Measurements from ENCODE around the gene CPM.

Gene CPM

DNA sequence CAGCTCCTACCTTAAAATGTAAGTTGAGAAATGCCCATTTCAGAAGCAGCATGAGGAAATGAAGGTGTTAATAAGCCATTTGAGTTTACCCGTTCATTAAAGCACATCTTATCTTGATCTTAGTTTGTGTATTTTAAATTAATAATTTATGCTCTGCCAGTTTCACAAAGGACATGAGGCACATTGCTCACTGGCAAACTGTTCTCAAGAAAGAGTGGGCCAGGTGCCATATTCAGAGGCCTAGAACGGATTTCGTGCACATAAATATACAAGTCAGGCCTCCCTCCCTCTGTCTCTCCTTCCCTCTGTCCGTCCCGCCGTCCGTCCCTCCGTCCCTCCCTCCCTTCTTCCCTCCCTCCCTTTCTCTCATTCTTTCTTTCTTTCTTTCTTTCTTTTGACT lies 29.5 kb downstream of the CPM start:
- no peak for DNase-seq

DNA sequence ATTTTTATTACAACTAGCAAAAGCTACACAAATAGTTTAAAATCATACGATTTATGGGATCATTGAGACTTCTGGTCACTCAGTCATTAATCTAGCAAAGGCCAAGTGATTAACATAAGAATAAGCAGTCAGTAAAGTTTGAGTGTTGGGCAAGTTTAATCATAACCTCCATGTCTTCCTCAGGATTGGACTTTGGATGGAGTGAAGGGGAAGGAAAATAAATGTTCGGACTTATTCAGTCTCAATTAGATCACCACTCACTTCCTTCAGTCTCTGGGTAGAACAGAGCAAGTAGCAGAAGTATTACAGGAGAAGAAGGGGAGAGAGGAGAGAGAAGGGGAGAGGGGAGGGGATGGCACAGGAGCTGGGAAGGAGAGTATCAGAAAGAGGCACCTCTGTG lies 31.4 kb downstream of the CPM start:
- no peak for DNase-seq

DNA sequence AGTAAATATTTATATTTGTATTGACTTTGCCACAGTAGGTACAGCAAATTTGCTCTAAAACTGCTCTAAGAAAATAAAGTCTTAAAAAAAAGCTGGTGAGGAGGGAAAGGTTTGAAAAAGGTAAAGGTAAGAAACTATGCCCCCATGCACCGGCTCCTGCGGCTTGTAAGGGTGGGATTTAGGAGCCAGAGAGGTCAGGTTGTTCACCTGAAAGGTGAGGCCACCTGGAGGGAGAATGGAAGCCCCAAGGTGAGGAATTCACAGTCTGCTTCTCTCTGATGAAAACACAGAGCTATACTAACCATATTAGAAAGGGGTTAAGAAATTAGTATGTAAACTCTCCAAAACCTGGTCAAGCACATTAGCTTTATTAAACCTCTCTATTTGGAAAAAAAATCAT lies 31.8 kb downstream of the CPM start:
- no peak for DNase-seq

GRCh38 chr12:68900241-68900640 lies 32.7 kb downstream of the CPM start:
- no peak for DNase-seq

- no peak for DNase-seq
Observed at GRCh38 chr12:68899251-68899771, 33.7 kb downstream of the CPM start.

- DNase-seq: no peak
Observed at GRCh38 chr12:68896881-68897540, 36.0 kb downstream of the CPM start.

GRCh38 chr12:68894276-68894855 lies 38.6 kb downstream of the CPM start:
- no peak for DNase-seq

GRCh38 chr12:68893741-68894140 lies 39.2 kb downstream of the CPM start:
- no peak for DNase-seq

DNA sequence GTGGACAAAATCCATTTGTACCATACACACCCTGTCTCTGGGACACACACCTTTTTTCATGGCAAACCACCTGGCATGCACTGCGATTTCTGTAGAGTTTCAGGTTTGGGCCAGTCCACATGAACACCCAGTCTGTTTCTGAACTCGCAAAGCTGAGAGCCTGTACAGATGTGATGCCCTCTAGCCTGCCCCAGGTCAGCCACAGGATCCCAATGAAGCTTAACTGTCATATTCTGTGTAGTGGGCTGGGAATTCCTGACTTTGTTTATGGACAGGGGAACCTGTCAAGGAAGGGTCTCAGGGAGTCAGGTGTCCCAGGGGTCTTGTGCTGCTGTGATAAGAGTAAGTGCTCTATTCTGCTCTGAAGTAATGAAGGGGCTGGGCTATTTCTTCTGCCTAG lies 39.8 kb downstream of the CPM start:
- no peak for DNase-seq

DNA sequence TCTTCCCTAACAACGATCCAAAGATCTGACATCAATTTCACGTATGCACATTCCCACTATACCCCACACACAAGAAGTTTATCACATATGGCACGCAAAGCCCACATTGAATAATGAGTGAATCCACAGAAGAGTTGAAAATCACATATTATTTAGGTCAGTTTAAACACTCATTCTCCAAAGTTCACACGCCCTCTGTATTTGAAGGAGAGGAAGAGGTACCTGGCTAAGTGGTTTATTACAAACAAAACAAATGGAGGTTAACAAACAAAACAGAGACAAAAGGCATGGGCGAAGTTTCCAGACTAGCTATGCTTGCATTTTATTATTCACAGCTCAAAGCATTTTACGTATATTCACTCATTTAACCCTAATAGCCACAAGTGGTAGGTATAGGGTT lies 41.8 kb downstream of the CPM start:
- DNase-seq: no peak

GRCh38 chr12:68890701-68891113 lies 42.3 kb downstream of the CPM start:
- no peak for DNase-seq

- DNase-seq: no peak
Observed at GRCh38 chr12:68888243-68888642, 44.7 kb downstream of the CPM start.

- no peak for DNase-seq
Observed at GRCh38 chr12:68887641-68888040, 45.3 kb downstream of the CPM start.

GRCh38 chr12:68886636-68887572 lies 46.1 kb downstream of the CPM start:
- DNase-seq: no peak

DNA sequence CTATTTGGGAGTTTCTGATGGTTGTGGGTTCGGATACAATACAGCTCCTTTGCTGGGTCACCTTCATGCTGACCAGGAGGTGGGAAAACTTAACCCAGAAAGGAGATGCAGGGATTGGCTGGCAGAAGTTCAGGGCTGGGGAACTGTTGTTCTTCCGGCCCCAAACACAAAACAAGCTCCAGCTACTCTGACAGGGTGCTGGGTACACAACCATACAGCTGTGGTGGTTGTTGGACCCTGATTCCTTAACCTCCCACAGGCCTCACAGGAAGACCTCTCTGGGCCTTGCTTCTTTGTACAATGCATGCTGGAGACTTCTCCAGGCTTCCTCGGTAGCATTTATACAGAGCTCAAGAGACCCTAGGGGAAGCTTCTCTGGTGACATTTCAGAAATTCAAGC lies 47.6 kb downstream of the CPM start:
- DNase-seq: no peak

- no peak for DNase-seq
Observed at GRCh38 chr12:68884251-68884650, 48.7 kb downstream of the CPM start.

DNA sequence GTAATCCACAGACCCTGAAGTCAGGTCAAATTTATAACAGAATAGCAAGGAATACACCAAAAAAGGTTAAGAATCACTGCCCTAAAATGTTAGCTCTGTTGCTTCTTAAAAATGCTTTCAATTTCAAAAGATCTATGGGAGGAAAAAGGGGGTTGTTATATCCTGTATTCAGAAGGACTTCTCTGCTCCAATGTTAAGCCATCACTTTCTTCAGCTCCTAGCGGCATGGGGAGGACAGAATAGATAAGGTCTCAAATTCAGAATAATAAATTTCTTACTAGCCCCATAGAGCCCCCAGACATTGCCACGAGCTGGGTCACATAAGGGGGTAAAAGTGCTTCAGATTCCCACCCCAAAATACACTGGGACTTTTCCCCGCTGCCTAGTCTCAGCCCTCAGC lies 49.8 kb downstream of the CPM start:
- DNase-seq: no peak

DNA sequence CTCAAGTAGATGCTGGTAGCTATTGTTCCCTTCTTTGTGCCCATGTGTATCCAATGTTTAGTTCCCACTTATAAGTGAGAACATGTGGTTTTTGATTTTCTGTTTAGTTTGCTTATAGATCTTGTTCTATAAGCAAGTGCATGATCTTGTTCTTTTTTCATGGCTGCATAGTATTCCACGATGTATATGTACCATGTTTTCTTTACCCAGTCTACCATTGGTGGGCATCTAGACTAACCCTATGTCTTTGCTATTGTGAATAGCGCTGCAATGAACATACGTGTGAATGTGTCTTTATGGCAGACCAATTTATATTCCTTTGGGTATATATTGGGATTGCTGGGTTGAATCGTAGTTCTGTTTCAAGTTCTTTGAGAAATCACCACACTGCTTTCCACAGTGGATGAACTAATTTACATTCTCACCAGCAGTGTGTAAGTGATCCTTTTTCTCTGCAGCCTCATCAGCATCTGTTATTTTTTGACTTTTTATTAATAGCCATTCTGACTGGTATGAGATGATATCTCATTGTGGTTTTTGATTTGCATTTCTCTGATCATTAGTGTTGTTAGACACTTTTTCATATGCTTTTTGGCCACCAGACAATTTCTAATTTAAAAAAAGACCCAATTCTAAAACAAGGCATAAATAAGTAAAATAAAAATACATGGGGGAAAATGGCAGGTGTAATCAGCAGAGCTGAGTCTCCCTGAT lies 50.6 kb downstream of the CPM start:
- DNase-seq: no peak

DNA sequence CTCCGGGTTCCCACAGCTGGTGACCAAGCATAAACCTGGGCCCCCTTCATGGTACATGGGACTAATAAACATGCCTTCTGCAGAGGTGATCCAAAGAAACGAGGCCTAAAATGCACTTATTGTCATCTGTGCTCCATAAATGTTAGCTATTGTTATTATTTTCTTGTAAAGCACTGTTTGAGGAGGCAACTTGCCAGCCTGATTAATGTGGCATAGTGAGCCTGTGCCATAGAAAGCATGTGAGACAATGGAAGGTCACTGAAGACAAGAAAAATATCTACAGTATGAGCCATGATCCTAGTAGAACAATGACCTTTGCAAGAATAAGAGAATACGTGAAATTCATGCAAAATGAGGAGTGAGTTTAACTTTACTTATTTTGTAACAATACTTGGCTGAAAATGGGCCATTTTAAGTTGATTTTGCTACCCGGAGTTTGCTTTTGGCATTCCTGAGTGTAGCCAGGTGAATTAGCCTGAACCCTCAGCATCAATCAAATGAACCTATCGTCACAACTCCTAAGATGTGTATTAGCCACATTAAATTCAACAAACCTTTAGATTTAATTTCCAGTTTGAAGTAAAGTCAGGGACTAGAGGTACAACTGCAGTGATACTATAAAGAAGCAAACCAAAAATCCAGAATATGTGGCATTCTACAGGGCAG lies 52.2 kb downstream of the CPM start:
- DNase-seq: no peak

DNA sequence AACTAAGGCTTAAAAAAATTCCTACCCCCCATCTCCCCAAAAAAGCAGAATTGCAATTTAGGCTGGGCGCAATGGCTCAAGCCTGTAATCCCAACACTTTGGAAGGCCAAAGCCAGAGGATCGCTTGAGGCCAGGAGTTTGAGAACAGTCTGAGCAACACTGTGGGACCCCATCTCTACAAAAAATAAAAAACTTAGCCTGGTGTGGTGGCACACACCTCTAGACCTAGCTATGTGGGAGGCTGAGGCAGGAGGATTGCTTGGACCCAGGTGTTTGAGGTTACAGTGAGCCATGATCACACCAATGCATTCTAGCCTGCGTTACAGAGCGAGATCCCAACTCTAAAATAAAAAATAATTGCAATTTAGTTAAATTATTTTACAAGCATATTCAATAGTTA lies 54.1 kb downstream of the CPM start:
- no peak for DNase-seq

GRCh38 chr12:68878283-68878682 lies 54.7 kb downstream of the CPM start:
- DNase-seq: no peak

DNA sequence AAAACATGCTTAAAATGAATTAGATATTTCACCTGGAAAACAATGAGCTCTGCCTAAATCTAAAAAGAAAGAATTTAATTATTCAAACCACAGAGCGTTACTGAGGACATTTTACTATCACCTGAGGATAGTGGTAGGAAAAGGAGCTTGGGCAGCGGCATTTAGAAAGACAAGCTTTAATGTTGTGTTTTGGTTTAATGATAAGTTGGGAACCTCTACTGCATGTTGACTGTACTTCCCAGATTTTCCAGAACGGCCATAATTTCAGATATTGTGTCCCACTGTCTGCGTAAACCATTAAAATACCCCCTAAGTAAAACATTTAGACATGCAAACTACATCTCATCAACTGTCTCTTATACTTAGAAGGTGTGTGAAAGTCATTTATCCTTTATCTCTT lies 55.4 kb downstream of the CPM start:
- DNase-seq: no peak

- DNase-seq: no peak
Observed at GRCh38 chr12:68876461-68876860, 56.5 kb downstream of the CPM start.

Data from CD4-positive, alpha-beta T cell treated with Interleukin-1 beta for 1 hour (primary cell).